Measurements from ENCODE around the gene PAQR8. TPM values are rescaled to one million over a fixed set of nuclear protein-coding genes. Genes with fewer than 3 reads are reported as not detected.

The PAQR8 gene
- total and polyA plus RNA-seq, 2 of the 13 experiments (the other 11 are each of a cell fraction or from before 2014, with no cell fraction given), result 37.7 to 50.7 TPM

GRCh38 chr6:52419809-52420667, 58.1 kb downstream of the PAQR8 start, which contains the start of gene EFHC1 (continued):
- TF ChIP-seq NR2F6 (IDR thresholded peaks at IDR 0.05), result no peak
- TF ChIP-seq NR2F6 (CRISPR knock-in tag; IDR thresholded peaks at IDR 0.05), result peak; percentile 61
- no peak for TF ChIP-seq TCF7L2 (IDR thresholded peaks at IDR 0.05; ENCODE audit: low read depth, low read length)
- no peak for TF ChIP-seq HNRNPUL1 (IDR thresholded peaks at IDR 0.05; ENCODE audit: low read depth, low read length)
- no peak for TF ChIP-seq ZMAT5 (CRISPR knock-in tag; IDR thresholded peaks at IDR 0.05; ENCODE audit: borderline replicate concordance, low read depth)
- TF ChIP-seq NFYC (CRISPR knock-in tag; IDR thresholded peaks at IDR 0.05), result peak; percentile 56
- TF ChIP-seq GLI4 (CRISPR knock-in tag; IDR thresholded peaks at IDR 0.05; ENCODE audit: borderline replicate concordance), result 0 out of 2 replicates have a peak, but pooled peaks have one; percentile 86
- peak; percentile 86; the same call in 1 of the 2 replicates for TF ChIP-seq ZBED4 (CRISPR knock-in tag; IDR thresholded peaks at IDR 0.05; ENCODE audit: borderline replicate concordance)
- no peak for TF ChIP-seq CSRNP1 (CRISPR knock-in tag; IDR thresholded peaks at IDR 0.05)
- peak; percentile 51; the same call in 1 of the 2 replicates for TF ChIP-seq BORCS8-MEF2B (CRISPR knock-in tag; IDR thresholded peaks at IDR 0.05)
- peak; percentile 60; the same call in 1 of the 2 replicates for TF ChIP-seq DMTF1 (CRISPR knock-in tag; IDR thresholded peaks at IDR 0.05)
- no peak for TF ChIP-seq ZC3H4 (CRISPR knock-in tag; IDR thresholded peaks at IDR 0.05; ENCODE audit: borderline replicate concordance)
- peak; percentile 83 for TF ChIP-seq FOXJ3 (CRISPR knock-in tag; IDR thresholded peaks at IDR 0.05; ENCODE audit: borderline replicate concordance)
- TF ChIP-seq PREB (CRISPR knock-in tag; IDR thresholded peaks at IDR 0.05), result no peak
- TF ChIP-seq ZNF546 (CRISPR knock-in tag; conservative IDR thresholded peaks at IDR 0.05), result peak; percentile 15; the same call in 1 of the 2 replicates
- no peak; the same call in 1 of the 2 replicates for TF ChIP-seq ZMYM3 (CRISPR knock-in tag; IDR thresholded peaks at IDR 0.05)
- peak; percentile 68 for TF ChIP-seq PPARG (CRISPR knock-in tag; conservative IDR thresholded peaks at IDR 0.05)
- TF ChIP-seq ZBTB34 (CRISPR knock-in tag; IDR thresholded peaks at IDR 0.05), result no peak
